ENCODE measurements around the gene RPRD1B. TPM values are rescaled to one million over a fixed set of nuclear protein-coding genes. Genes with fewer than 3 reads are reported as not detected.

The RPRD1B gene
- total and polyA plus RNA-seq, 8 donors = 25.7 to 50.9 (median 47.4) TPM

DNA sequence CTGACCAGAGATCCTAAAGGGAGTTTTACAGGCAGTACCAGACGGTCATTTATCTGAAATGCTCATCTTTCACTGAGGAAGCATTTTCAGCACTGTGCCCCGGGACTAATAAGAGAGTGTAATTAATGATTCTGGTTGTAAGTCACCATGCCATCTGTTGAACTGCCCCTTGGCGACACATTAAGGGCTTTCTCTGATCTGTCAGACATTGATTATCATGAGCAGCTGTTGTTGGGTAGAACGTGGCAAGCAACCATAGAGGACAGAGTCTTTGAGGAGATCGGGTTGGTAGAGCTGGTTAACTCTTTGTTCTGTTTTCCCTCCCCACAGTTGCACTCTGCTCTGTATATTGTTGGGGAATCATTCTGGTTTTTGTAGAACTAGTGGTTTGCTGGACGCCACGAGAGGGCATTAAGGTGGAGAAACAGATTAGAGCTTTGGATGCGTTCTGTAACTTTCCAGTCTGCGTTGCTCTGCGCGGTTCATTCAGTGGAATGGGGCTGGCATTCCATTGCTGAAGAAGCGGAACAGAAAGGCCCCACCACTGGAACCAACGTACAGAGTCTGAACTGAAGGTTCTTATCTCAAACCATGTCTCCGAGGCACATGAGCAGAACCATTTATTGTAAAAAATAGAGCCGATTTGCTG lies 34.3 kb downstream of the RPRD1B start:
- Histone ChIP-seq H3K27ac (no peak overlapping the region), H3K36me3 (peaks cover 0 to 97% of the 10 kb centered on the region in 2 donors)
- ATAC-seq = no peak

DNA sequence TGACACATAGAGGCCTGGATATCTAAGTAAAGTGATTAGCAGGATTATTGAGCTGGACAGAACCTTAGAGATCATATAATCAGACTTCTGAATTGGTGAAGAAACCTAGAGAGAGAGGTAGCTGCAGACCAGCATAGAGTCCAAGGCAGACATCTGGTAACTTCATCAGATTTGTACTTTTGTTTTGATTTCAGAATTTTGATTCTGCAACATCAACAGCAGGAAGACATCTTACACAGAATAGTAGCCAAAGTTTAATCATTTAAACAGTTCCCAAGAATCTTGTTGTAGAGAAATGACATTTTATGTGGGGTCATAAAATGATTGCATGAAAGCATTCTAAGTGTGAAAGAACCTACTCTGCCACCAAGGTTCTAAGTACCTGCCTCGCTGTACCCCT lies 39.4 kb downstream of the RPRD1B start:
- Histone ChIP-seq H3K4me3 (no peak overlapping the region), H3K4me1 (peaks cover 10 to 14% of the 10 kb centered on the region in 2 donors), H3K27me3 (no peaks in the 10 kb centered on the region), H3K27ac (peak overlapping the region in 1 of 2 donors; percentile 4), H3K9me3 (no peaks in the 10 kb centered on the region), H3K36me3 (peaks cover 0 to 57% of the 10 kb centered on the region in 2 donors)
- intact Hi-C loops (cut with DNase I) = loop anchor here in 1 of 2 donors (5.0 kb wide), 1 partner anchor 94 kb away; the partner anchor contains the start of gene TGM2
- TF ChIP-seq, protein P1, sequence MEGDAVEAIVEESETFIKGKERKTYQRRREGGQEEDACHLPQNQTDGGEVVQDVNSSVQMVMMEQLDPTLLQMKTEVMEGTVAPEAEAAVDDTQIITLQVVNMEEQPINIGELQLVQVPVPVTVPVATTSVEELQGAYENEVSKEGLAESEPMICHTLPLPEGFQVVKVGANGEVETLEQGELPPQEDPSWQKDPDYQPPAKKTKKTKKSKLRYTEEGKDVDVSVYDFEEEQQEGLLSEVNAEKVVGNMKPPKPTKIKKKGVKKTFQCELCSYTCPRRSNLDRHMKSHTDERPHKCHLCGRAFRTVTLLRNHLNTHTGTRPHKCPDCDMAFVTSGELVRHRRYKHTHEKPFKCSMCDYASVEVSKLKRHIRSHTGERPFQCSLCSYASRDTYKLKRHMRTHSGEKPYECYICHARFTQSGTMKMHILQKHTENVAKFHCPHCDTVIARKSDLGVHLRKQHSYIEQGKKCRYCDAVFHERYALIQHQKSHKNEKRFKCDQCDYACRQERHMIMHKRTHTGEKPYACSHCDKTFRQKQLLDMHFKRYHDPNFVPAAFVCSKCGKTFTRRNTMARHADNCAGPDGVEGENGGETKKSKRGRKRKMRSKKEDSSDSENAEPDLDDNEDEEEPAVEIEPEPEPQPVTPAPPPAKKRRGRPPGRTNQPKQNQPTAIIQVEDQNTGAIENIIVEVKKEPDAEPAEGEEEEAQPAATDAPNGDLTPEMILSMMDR (IDR thresholded peaks at IDR 0.05) = no peak
- ATAC-seq = peak; percentile 5
- DNase-seq = no peak

More for the DNA sequence above, 34.3 kb downstream of the RPRD1B start:
- no peaks in the 10 kb centered on the region for H3K4me1 ChIP-seq
- H3K9me3 ChIP-seq = no peaks in the 10 kb centered on the region
- TF ChIP-seq, protein P1 (IDR thresholded peaks at IDR 0.05) = no peak
- no peaks in the 10 kb centered on the region for H3K27me3 ChIP-seq
- DNase-seq = no peak
- intact Hi-C loops (cut with DNase I) = no loop called here
- no peak overlapping the region for H3K4me3 ChIP-seq

DNA sequence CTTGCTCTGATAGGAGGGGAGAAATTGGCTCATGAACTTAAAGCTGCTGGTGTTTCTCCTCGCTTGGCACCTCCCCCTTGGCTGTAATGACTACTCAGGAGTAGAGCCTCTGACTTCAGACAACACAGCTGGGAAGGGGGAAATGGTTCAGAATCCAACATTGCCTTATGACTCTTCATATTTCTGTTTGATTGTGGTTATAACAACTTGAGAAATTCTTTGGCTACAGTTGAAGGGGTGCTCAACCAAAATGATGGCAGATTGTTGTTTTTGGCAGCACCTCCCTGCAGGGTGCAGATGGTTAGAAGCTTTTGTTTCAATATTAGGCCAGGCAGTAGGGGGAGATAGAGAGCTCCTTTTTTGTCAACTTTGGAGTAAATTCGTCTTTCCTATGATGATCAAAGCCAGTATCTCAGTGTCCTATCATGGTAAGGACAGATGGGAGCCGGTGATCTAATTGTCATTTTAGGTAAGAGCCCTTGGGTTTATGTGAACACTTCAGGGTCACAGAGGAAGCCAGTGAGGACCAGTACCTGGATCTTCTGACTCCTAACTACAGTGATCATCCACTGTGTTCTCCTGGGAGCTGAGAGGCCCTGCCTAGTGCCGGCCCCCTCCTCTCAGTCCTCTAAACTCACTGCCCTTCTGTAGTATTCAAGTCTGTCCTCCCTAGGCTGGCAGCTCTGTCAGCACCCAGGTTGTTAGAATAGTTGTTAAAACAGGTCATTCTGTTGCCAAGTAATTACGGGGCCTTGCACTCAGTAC lies 39.9 kb downstream of the RPRD1B start:
- Histone ChIP-seq H3K27me3 (no peaks in the 10 kb centered on the region), H3K36me3 (peaks cover 0 to 54% of the 10 kb centered on the region in 2 donors), H3K27ac (peak overlapping the region; percentile 4 to 55), H3K4me3 (no peak overlapping the region), H3K9me3 (no peaks in the 10 kb centered on the region), H3K4me1 (peaks cover 10 to 14% of the 10 kb centered on the region in 2 donors)
- ATAC-seq (peak; percentile 93), DNase-seq (peak in 3 of 4 donors; percentile 46 to 93 (median 91))
- TF ChIP-seq, protein P1 (IDR thresholded peaks at IDR 0.05) = peak; percentile 64 to 71
- intact Hi-C loops (cut with DNase I) = loop anchor here in 1 of 2 donors (5.0 kb wide), 1 partner anchor 94 kb away; the partner anchor contains the start of gene TGM2

DNA sequence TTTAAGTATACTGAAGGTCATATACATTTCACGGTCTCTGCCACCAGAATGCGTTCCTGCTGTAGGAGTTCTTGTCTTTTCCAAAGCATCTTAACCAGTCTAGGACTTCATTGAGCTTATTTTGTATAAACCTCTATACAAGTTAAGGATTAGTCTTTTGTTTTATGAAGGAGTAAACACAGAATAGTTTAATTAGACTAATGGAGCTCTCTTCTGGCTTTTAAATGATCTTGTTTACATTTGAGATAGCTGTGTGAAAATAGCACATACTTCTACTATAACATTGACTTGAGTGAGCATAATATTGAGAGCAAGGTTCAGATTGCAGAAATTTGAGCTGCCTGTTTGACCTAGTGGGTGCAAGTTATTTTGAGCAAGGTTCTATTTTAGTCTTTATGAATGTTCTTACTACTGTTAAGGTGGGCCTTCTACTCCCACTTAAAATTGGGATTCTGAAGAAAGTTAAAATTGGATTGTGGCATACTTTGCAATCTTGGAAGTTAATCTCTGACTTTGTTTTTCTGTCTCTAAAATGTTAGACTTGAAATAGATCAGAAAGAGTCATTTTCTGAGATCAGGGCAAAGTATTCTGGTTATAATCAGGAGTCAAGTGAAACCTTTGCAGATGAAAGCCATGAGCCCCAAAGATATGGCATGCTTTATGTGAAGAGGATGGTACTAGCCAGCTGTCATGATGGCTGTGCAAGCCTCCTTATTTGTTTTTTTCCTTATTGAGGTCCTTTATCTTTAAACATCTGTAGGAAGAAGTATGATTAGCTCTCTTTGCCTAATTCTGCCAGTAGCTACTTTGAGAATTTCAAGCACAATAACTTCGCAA lies 41.8 kb downstream of the RPRD1B start:
- peaks cover 10 to 14% of the 10 kb centered on the region in 2 donors for H3K4me1 ChIP-seq
- H3K27me3 ChIP-seq = no peaks in the 10 kb centered on the region
- H3K9me3 ChIP-seq = no peaks in the 10 kb centered on the region
- no peak overlapping the region for H3K4me3 ChIP-seq
- intact Hi-C loops (cut with DNase I) = no loop called here
- DNase-seq (no peak), ATAC-seq (no peak)
- peak overlapping the region in 1 of 2 donors; percentile 28 for H3K27ac ChIP-seq
- H3K36me3 ChIP-seq = peaks cover 0 to 46% of the 10 kb centered on the region in 2 donors
- TF ChIP-seq, protein P1 (IDR thresholded peaks at IDR 0.05) = no peak

Measured in left lung (tissue), 10 donors.